Activated naive CD4-positive, alpha-beta T cell treated with anti-CD3 and anti-CD28 coated beads, Interleukin-2, amount 50 U/mL, for 72 hours (primary cell): ENCODE data around the gene CEP63. TPM values are rescaled to one million over a fixed set of nuclear protein-coding genes. Genes with fewer than 3 reads are reported as not detected.
"Not testable (repeated sequence)": the region's sequence is repeated elsewhere in the genome, so short reads cannot be mapped to it uniquely, and the experiment has no call there.

Experiments used
- ATAC-seq, 2 donors: fragments of 150-1000 bp; cut with Tn5 transposase; 2 replicates each; pipeline ENCODE4 v1.10.0; 2021; ENCODE audit warnings: mild to moderate bottlenecking in 2 of 2, moderate library complexity in 2 of 2
- DNase-seq, 2 donors: peaks; one replicate each; pipeline ENCODE4 v3.0.0; 2021 to 2022; ENCODE audit warnings: low spot score in 2 of 2
- H3K27ac Mint-ChIP-seq, 2 donors: one replicate each; pipeline ENCODE4 v1.8.0; 2022; ENCODE audit warnings: mild to moderate bottlenecking in 2 of 2, mixed read lengths in 2 of 2
- H3K36me3 Mint-ChIP-seq, 2 donors: one replicate each; pipeline ENCODE4 v1.8.0; 2022; ENCODE audit warnings: mixed read lengths in 2 of 2
- H3K9me3 Mint-ChIP-seq, 2 donors: one replicate each; pipeline ENCODE4 v1.8.0; 2022; ENCODE audit warnings: mixed read lengths in 2 of 2
- total RNA-seq, 2 donors: library from RNA; stranded (reverse); gene quantifications; one replicate each; pipeline ENCODE4 v1.2.3, GENCODE V29; 2022

The CEP63 gene
- total RNA-seq, 2 donors from 2014 or later: 22.0 to 23.4 TPM

DNA sequence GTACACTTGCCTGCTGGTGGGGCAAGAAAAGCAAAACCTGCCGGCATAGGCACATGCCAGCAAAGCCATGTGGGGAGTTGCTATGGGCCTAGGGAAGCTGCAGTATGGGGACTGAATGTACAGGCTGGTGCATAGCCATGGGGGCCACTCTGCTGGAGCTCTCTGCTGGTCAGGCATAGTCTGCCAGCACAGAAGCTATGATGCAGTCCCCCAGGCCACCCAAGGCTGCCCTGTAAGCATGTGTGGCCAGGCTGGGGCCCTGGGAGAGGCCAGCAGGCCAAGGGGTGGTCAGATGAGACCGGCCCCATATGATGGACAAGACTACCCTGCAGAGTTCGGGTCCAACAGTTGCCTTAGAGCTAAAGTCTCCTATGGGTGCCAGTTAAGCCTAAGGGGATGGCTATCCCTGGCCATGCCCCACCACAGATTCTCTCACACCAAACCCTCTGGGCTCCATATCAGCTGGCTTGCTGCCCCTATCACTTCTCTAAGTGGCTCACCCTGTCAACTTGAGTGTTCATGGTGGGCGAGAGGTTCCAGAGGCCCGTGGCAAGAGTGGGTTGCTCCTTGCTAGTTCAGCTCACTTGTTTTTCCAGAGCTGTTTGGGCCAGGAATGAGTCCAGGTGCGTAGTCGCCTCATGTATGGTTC is 41.8 kb downstream of the CEP63 start:
- Mint-ChIP-seq H3K27ac (no peak overlapping the region), H3K36me3 (peaks cover 37 to 40% of the 10 kb centered on the region in 2 donors), H3K9me3 (peaks cover 32 to 39% of the 10 kb centered on the region in 2 donors)
- DNase-seq (no peak), ATAC-seq (no peak)

DNA sequence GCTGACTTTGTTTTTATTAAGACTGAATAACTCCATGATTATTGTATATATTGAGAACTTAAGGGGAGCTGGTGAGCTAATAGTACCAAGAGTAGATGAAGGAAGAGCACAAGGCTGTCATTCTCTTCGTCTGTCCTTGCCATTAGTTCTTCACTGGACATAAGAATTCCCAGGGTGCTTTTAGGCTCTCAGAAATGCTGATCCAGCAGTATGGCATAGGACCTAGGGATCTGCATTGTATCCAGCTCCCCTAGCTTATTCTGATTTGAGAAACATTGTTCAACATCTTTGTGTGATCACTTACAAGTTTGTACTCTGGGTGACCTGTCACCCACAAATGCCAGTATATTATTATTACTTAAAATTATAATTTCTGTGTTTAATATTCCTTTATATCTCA is 47.6 kb downstream of the CEP63 start:
- DNase-seq (no peak), ATAC-seq (no peak)
- H3K27ac Mint-ChIP-seq: no peak overlapping the region
- no peaks in the 10 kb centered on the region for H3K9me3 Mint-ChIP-seq
- H3K36me3 Mint-ChIP-seq: no peaks in the 10 kb centered on the region

DNA sequence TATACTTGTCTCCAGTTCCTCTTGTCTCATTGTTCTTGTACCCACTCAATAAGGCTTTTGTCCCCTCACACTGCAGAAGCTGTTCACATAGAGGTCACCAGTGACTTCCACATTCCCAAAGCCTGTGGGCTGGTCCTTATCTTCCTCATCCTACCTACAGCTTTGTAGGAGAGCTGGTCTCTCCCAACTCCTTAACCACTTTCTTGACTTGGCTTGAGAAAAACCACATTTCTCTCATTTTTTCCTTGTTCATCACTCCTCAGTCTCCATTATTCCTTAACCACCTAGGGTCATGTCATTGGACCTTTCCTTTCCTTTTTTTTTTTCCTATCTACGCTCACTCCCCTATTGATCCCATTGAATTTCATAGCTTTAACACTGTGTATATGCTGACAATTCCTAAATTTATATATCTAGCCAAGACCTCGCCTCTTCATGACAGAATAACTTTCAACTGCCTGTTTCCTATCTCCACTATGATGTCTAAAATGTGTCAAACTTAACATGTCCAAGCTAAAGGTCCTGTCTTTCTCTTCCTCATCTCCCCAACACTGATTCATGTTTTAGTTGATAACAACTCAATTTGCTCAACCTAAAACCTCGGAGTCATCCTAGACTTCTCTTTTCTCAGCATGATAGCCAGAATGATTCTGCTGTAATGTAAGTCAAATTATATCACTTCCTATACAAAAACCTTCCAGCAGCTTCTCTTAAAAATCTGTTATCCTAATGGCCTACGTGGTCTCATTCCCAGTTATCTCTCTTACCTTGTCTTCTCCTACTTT is 49.5 kb downstream of the CEP63 start:
- ATAC-seq: no peak
- H3K27ac Mint-ChIP-seq: no peak overlapping the region
- H3K36me3 Mint-ChIP-seq: no peaks in the 10 kb centered on the region
- DNase-seq: no peak
- no peaks in the 10 kb centered on the region for H3K9me3 Mint-ChIP-seq

DNA sequence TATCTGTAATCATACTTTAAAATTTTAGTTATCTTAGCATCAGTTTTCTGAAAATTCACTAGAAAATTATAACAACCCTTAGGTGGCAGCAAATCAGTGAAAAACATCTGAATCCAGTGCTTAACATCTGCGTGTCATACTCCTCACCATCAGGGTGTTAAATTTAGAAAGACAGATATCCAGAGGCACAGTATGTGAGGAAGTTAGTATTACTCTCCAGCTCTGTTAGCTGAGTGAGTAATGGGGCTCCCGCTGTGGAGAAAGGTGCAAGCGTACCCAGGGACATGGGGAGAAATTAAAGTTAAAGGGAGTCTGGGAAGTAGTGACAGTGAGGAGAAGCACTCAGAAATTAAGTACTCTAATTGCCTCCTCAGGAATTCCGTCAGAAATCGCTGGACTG is 50.9 kb downstream of the CEP63 start:
- ATAC-seq (no peak), DNase-seq (no peak)
- Mint-ChIP-seq H3K9me3 (no peaks in the 10 kb centered on the region), H3K27ac (no peak overlapping the region), H3K36me3 (no peaks in the 10 kb centered on the region)

DNA sequence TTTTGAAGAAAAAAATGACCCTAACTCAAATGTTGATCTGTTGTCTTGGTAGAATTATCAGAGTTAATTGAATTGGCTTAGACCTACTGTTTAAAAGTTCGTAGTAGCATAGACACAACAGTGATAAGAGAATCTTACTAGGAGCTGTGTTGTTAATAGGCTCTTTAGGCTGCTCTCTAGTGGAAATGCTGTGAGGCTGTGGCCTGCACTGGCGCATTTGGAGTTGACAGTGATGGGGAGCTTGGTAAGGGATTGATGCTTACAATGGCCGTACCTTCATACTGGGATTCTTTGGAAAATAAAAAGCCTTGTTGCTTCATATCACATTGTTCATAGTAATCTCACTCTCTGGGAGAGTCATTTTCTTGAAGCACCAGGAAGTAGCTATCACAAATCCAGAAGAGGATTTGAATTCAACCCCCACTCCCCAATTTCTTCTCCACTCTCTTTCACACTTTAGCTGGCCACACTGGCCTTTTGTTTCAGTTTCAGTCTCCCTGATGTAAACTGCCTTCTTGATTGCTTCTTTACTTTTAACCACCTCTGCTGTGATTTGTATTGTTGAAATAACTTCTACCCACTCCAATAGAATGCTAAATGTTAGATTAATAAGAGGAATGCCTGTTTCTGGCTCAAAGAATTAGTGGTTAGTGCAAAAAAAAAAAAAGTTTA is 56.6 kb downstream of the CEP63 start:
- Mint-ChIP-seq H3K36me3 (no peaks in the 10 kb centered on the region), H3K27ac (peak overlapping the region in 1 of 2 donors; percentile 5), H3K9me3 (no peaks in the 10 kb centered on the region)
- ATAC-seq (no peak), DNase-seq (no peak)

DNA sequence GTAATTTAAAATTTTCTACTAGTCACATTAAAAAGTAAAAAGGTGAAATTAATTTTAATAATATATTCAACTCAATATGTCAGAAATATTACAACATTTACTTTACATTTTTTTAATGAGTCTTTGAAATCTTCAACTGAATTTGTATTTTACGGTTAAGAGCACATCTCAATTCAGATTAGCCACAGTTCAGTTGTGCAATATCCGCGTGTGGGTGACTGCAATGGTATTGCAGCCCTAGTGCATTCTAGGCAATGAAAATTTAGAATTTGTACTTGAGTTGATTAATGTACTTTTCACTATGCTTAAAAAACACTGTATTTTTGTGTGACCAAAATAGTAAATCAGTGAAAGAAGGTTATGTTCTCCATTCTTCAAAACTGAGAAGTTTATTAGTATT is 57.3 kb downstream of the CEP63 start:
- ATAC-seq: no peak
- peaks cover 0 to 5% of the 10 kb centered on the region in 2 donors for H3K36me3 Mint-ChIP-seq
- DNase-seq: no peak
- H3K27ac Mint-ChIP-seq: no peak overlapping the region
- no peaks in the 10 kb centered on the region for H3K9me3 Mint-ChIP-seq

DNA sequence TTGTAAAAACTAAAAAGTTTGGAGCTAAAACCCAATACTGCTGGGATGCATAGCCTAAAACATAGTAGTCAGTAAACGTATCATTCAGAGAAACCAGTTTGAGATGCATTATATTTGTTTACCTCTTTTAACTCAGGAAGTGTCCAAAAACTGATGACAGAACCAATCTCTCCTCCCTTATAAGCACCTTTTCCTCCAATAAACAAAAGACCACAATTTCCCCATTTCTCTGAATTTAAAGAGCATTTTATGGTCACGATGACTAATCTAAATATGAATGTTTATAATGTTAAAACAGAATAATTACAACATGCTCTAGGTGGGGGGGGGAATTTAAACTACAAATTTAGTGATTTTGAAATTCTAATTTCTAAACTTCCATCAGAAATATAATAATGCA is 58.5 kb downstream of the CEP63 start:
- Mint-ChIP-seq H3K9me3 (no peaks in the 10 kb centered on the region), H3K27ac (no peak overlapping the region), H3K36me3 (peaks cover 7 to 13% of the 10 kb centered on the region in 2 donors)
- no peak for ATAC-seq
- no peak for DNase-seq

DNA sequence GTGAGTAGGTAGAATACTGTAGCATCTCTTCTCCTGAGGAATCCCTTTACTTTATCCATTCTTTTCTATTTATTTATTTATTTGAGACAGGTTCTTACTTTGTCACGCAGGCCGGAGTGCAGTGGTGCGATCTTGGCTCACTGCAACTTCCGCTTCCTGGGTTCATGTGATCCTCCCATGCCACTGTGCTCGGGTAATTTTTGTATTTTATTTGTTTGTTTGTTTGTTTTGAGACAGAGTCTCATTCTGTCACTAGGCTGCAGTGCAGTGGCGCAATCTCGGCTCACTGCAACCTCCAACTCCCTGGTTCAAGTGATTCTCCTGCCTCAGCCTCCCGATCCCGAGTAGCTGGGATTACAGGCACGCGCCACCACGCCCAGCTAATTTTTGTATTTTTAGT is 58.9 kb downstream of the CEP63 start:
- ATAC-seq, H3K9me3 Mint-ChIP-seq, DNase-seq: not testable (repeated sequence)
- peaks cover 12 to 18% of the 10 kb centered on the region in 2 donors for H3K36me3 Mint-ChIP-seq
- peak overlapping the region in 1 of 2 donors; percentile 26 for H3K27ac Mint-ChIP-seq

DNA sequence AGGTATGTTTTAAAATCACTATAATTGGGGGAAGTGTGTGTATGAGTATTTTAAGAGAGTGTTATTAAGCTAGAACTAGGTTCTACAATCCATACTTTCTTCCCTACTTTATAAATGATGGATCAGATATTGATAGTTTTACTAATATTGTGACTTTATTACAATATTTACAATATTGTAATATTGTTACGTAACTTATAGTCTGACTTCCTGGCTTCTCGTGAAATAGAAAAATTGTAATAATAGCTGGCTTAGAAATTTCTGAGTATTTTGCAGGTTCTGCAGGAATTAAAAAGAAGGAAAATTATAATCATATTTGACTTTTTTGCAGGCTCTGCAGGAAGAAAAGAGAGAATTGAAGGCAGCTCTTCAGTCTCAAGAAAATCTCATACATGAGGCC is 60.0 kb downstream of the CEP63 start:
- no peaks in the 10 kb centered on the region for H3K9me3 Mint-ChIP-seq
- H3K27ac Mint-ChIP-seq: no peak overlapping the region
- peaks cover 22 to 26% of the 10 kb centered on the region in 2 donors for H3K36me3 Mint-ChIP-seq
- DNase-seq: no peak
- no peak for ATAC-seq

DNA sequence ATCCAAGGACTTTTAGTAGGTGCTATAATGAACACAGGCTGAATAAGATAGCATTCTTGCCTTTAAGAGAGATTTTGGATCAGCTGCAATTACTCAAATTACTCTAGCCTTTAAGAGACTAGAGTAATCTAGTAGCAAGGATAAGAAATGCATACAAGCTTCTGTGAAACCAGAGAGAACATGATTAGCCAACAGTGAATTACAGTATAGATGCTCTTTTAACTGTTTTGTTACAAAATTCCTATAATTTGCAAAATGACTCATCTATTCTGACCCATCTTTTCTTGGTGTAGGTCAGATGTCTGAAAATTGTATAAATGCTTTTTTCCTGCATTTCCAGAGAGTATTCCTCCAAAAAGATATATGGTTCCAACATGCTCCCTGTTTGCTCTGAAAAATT is 66.9 kb downstream of the CEP63 start:
- ATAC-seq (no peak), DNase-seq (no peak)
- Mint-ChIP-seq H3K27ac (no peak overlapping the region), H3K36me3 (peaks cover 33 to 36% of the 10 kb centered on the region in 2 donors), H3K9me3 (no peaks in the 10 kb centered on the region)

DNA sequence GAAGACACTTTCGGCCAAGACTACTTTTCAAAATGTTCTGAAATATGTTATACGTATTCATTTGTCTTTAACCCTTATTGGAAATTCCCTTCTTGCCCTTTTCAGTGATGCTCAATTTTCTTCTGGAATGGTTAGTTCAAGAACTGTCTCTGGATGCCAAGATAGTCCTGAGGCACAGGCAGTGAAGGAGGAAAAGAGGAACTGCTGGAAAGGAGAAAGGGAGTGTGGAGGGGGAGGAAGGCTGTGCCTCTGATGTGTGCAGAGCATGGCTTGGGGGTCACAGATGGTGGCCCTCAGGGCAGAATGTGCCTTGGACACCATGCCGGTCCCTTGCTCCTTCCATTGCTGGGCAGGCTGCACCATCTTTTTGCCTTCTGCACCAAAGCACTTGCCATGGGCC is 73.7 kb downstream of the CEP63 start:
- peaks cover 0 to 7% of the 10 kb centered on the region in 2 donors for H3K9me3 Mint-ChIP-seq
- peaks cover 0 to 9% of the 10 kb centered on the region in 2 donors for H3K36me3 Mint-ChIP-seq
- peak overlapping the region in 1 of 2 donors; percentile 44 for H3K27ac Mint-ChIP-seq
- ATAC-seq (no peak), DNase-seq (no peak)

DNA sequence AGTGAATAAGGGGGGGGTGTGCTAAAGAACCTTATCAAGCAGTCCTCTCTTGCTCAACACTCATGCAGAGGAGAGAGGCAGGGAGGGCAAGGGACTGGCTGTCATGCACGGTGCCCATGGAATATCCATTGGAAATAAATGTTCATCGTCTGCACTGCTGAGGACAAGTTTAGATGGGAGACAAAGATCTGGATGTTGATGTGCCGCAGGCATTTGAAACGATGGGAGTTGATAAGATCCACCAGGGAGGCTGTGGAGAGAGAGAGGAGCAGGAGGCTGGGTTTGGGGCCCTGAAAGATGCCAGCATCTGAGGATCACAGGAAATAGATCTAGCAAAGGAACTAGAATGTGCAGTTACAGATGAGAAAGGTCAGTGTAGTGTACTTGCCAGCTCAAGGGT is 76.2 kb downstream of the CEP63 start:
- H3K36me3 Mint-ChIP-seq: peaks cover 0 to 9% of the 10 kb centered on the region in 2 donors
- ATAC-seq: no peak
- H3K27ac Mint-ChIP-seq: no peak overlapping the region
- DNase-seq: no peak
- peaks cover 0 to 7% of the 10 kb centered on the region in 2 donors for H3K9me3 Mint-ChIP-seq

DNA sequence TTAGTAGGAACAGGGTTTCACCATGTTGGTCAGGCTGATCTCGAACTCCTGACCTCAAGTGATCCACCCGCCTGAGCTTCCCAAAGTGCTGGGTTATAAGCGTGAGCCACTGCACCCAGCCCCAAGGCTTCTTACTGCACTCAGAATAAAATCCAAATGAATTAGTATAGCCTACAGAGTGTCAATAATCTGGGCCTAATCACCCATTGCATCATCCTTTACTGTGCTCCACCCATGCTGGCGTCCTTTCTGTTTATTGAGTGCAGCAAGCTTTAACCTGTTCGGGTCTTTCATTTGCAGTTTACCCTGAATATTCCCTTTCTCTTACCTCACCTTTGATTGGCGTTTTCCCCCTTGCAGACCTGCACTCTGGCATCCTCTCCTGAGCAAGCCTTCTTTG is 77.7 kb downstream of the CEP63 start:
- Mint-ChIP-seq H3K9me3 (peaks cover 3 to 9% of the 10 kb centered on the region in 2 donors), H3K27ac (peak overlapping the region; percentile 1 to 75), H3K36me3 (peaks cover 5 to 12% of the 10 kb centered on the region in 2 donors)
- DNase-seq (no peak), ATAC-seq (no peak)

DNA sequence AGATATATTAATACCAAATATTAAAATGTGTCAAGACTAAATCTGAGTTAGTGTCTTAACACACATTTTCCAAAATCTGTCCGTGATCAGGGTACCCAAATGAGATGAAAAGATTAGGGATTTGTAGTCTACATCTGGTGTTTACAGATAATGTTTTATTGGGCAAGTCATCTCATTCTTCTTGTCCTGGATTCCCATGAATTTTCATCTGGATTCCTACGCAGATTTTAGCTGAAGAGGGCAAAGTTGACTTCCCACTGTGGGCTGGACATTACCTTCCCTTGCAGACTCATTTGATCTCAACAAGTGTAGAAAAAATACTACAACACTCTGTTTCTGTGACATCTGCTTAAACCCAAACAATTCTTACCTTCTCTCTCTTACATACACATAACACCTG is 79.1 kb downstream of the CEP63 start:
- ATAC-seq: no peak
- Mint-ChIP-seq H3K9me3 (peaks cover 9 to 18% of the 10 kb centered on the region in 2 donors), H3K27ac (no peak overlapping the region), H3K36me3 (peaks cover 12 to 15% of the 10 kb centered on the region in 2 donors)
- DNase-seq: no peak

DNA sequence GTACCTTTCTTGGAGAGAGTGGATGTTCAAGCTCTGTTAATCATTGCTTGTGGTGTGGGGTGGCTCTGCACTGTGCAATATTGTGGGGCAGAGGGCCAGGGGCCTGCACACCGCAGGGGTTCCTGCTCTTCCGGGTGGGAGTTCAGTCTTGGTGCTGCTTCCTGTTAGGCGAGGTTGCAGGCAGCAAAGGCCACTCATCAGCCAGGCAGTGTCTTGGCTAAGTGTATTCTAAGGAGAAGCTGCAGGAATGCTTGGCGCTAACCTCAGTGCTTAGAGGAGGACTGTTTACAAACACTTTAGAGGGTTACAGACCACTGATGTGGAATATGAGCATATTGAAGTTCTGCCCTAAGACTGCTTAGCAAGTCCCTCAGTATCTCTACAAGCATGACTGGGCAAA is 81.7 kb downstream of the CEP63 start:
- DNase-seq: no peak
- no peak overlapping the region for H3K27ac Mint-ChIP-seq
- peaks cover 17 to 26% of the 10 kb centered on the region in 2 donors for H3K9me3 Mint-ChIP-seq
- no peak for ATAC-seq
- peaks cover 24% of the 10 kb centered on the region in 2 donors for H3K36me3 Mint-ChIP-seq

DNA sequence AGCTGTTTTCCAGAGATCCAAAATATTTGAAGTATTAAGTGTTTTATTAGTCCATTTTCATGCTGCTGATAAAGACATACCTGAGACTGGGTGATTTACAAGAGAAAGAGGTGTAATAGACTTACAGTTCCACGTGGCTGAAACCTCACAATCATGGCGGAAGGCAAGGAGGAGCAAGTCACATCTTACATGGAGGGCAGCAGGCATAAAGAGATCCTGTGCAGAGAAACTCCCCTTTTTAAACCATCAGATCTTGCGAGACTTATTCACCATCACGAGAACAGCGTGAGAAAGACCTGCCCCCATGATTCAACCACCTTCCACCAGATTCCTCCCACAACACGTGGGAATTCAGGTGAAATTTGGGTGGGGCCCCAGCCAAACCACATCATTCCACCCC is 82.9 kb downstream of the CEP63 start:
- peaks cover 26 to 27% of the 10 kb centered on the region in 2 donors for H3K36me3 Mint-ChIP-seq
- no peak for ATAC-seq
- DNase-seq: no peak
- peak overlapping the region in 1 of 2 donors; percentile 61 for H3K27ac Mint-ChIP-seq
- H3K9me3 Mint-ChIP-seq: peaks cover 21 to 25% of the 10 kb centered on the region in 2 donors

DNA sequence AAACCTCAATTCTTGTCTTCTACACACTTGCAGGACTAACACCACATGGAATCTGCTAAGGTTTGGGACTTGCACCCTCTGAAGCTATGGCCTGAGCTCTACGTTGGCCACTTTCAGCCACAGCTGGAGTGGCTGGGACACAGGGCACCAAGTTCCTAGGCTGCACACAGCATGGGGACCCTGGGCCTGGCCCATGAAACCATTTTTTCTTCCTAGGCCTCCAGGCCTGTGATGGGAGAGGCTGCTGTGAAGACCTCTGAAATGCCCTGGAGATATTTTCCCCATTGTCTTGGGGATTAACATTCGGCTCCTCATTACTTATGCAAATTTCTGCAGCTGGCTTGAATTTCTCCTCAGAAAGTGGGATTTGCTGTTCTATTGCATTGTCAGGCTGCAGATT is 84.0 kb downstream of the CEP63 start:
- Mint-ChIP-seq H3K36me3 (peaks cover 29% of the 10 kb centered on the region in 2 donors), H3K9me3 (peaks cover 19 to 21% of the 10 kb centered on the region in 2 donors)
- ATAC-seq, H3K27ac Mint-ChIP-seq, DNase-seq: not testable (repeated sequence)
